SKM-1 treated with dmso at 0.1 percent for 144 hours (cell line): ENCODE results near the gene CDH4.

Experiments
- DNase-seq: peaks from one replicate; lab custom pipeline; 2025; ENCODE audit not compliant: unreplicated experiment; lab: John Stamatoyannopoulos, UW

The CDH4 gene

GRCh38 chr20:61300709-61301108 lies 48.6 kb downstream of the CDH4 start:
- DNase-seq: no peak

- no peak for DNase-seq
These were observed 49.9 kb downstream of the CDH4 start for GRCh38 chr20:61301711-61302525.

GRCh38 chr20:61303217-61303616 lies 51.2 kb downstream of the CDH4 start:
- DNase-seq: no peak

GRCh38 chr20:61303675-61304074 lies 51.6 kb downstream of the CDH4 start:
- DNase-seq: no peak

- DNase-seq: no peak
These were observed 52.7 kb downstream of the CDH4 start for GRCh38 chr20:61304750-61305149.

DNA sequence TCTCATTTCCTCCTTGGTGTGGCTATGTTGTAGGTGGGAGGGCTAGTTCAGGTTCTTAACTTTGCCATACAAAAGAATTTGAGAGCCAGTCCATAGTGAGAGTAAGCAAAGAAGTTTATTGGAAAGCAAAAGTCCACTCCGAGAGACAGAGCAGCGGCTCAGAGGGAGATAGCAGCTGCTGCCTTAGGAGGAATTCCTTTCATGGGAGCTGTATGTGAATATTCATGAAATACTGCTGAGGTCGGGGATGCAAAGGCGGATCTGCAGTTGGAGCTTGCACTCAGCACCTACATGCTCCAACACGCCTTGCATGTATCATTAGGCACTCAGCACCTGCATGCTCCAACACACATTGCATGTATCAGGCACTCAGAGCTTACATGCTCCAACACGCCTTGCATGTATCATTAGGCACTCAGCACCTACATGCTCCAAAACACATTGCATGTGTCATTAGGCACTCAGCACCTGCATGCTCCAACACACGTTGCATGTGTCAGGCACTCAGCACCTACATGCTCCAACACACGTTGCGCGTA lies 54.9 kb downstream of the CDH4 start:
- DNase-seq: no peak

GRCh38 chr20:61307686-61308476 lies 55.8 kb downstream of the CDH4 start:
- no peak for DNase-seq

- no peak for DNase-seq
These were observed 56.4 kb downstream of the CDH4 start for GRCh38 chr20:61308477-61308774.

- DNase-seq: no peak
These were observed 58.9 kb downstream of the CDH4 start for GRCh38 chr20:61310954-61311353.

DNA sequence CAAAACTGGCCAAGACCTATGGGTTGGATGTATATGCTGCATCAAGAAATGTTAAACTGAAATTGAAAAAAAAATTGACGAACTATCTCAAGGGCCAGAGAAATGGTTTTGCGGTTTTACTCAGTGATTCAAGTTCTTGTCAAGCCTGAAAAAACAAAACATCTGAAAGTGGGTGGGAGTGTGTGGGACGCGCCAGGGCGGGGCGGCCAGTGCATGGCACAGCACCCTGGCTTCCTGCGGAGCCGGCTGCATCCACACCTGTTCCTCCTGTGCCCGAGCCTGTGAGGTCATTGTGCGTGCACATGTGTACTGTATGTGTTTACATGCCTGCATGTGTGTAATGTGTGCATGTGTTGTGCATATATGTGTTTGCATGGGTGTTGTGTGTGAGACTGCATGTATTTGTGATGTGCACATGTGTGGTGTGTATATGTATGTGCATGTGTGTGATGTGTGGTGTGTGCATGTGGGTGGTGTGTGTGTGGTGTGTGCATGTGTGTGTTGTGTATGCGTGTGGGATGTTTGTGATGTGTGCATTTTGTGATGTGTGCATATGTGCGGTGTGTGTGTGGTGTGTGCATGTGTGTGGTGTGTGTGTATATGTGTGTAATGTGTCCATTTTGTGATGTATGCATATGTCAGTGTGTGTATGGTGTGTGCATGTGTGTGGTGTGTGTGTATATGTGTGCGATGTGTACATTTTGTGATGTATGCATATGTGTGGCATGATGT lies 59.8 kb downstream of the CDH4 start:
- no peak for DNase-seq

- DNase-seq: no peak
These were observed 60.9 kb downstream of the CDH4 start for GRCh38 chr20:61312925-61313324.

DNA sequence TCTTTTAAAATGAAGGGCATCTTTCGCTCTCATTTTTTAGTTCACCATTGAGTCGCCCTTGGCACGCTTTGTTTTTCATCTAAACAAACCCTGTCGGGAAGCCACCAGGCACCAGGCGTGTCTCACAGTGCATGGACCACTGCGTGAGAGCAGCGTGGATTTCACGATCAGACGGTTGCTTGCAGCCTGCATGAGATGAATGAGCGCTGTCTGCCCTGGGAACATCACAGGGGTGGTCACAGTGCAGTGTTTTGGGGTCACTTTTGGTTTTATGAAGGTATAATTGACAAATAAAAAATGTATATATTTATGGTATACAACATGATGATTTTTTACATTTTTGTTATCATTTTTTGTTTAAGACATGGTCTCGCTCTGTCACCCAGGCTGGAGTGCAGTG lies 61.3 kb downstream of the CDH4 start:
- no peak for DNase-seq

DNA sequence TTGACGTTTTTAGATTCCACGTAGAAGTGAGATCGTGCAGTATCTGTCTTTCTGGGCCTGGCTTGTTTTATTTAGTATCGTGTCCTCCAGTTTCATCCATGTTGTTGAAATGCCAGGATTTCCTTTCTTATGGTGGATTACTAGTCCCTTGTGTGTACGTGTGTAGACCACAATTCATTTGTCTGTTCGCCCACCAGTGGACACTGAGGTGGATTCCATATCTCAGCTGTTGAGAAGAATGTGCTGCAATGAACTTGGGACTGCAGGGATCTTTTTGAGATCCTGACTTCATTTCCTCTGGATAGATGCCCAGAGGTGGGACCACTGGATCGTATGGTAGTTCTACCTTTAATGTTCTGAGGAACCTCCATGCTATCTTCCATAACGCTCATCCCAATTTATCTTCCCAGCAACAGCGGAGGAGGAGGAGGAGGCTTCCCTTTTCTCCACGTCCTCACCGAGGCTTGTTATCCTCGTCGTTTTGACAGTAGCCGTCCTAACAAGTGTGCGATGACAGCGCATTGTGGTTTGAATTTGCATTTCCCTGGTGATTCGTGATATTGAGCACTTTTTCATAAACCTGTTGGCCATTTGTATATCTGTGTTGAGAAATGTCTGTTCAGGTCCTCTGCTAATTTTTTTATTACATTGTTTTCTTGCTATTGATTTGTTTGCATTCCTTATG lies 62.4 kb downstream of the CDH4 start:
- DNase-seq: no peak

DNA sequence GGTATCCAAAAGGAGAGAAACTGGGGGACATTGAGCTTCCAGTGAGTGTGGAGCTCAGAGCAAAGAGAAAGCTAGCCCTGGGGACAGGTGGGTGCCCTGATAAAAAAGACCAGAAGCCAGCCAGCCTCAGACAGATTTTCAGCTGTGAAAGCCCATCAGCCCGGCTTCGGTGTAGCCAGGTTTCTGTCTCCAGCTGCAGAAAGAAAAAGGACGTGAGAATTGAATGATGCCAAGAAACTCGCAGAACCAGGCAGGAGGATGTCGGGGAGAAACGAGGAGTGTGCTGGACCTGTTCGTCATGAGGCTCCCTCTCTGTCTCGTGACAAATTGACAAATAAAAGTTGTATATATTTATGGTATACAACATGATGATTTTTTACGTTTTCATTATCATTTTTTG lies 63.3 kb downstream of the CDH4 start:
- DNase-seq: no peak

DNA sequence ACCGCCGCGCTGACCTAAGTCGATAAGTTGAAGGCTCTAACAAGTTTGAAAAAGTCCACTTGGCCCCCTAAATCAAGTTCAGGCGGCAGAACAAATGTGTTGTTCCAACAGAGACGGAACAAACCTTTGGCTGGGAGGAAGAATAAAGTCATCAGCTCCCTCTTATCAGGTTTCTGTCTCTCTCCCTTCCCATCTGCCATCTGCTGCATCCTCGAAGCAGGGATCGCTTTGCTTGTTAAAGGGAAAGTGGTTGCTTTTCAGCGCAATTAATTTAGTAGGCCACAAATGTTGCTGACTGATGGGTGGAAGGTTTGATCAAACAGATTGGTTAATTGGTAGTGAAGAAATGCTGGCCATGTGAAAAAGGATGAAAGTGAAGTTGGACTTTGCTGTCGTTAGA lies 64.3 kb downstream of the CDH4 start:
- DNase-seq: no peak

DNA sequence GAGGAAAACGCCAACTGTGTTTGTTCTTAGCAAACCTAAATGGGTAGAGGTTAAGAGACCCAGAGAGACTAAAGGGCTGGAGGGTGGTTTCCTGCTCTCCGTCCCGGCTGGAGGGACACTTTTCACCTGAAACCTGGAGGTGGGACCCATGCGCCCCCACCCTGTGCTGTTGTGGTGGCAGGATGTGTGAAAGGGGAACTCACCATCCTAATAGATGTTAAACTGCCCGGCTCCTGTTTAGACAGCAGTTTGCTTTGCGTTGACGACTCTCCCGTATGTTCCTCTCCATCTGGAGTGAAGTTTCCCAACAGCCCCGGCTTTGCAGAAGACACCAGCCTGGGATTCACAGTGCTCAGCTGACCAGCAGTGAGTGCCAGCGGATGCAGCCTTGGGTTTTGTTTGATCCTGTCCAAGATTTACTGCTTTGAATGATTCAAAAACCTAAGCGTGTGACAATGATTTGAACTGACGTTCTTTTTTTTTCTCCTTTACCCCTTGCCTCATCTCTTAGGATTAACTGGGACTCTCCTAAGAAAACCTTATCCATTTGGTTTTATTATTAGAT lies 66.0 kb downstream of the CDH4 start:
- no peak for DNase-seq

GRCh38 chr20:61320691-61321425 lies 68.8 kb downstream of the CDH4 start:
- no peak for DNase-seq

DNA sequence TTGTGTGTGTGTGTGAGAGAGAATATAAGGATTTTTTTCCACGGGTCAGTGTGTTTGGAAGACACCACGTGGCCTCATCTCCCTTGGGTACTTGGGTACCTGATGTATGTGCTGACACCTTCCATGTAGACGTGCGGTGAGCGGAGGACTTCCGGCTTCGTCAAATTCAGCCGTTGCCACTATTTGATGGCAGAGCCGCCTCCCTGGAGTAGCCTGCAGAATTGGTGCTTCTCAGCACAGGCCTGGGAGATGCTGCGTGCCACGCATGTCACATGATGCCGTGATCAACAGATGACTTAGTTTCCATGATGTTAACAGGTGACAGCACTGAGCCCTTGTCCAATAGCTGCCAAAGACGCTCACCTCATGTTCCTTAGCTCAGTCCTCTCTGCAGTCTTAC lies 69.4 kb downstream of the CDH4 start:
- no peak for DNase-seq

DNA sequence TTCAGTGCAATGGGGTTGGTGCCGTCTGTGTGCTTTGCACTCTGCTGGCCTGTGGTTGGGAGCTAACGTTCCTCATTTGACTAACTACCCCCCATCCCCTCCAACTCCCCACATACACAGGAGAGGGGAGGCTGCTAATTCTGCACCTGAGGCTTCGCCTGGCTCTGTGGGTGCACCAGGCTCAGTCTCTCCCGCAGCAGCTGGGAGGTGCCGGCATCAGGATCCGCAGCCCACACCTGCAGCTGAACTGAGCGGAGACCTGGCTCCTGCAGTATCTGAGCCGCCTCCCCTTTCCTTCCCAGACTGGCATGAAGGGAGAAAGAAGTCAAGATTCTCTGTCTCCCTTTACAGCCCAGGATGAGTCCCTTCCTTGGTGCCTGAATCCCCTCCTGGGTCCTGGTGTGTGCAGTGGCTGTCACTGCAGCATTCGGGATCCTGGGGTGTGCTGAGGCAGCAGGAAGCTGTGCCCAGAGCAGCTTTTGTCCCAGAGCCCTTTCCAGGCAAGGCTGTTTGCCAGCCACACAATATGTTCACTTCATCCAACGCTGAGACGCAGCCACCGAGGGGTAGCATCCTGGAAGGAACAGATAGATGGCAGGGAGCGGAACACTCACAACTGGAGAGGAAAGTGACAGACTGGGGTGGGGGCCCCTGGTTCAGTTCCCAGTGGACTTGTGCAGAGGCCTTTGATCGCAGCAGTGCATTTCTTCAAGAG lies 70.2 kb downstream of the CDH4 start:
- DNase-seq: no peak
